GM18511 (cell line): ENCODE data around the gene USP6.
"Not testable (repeated sequence)": the region's sequence is repeated elsewhere in the genome, so short reads cannot be mapped to it uniquely, and the experiment has no call there.

Source experiments
- ATAC-seq: cut with Tn5 transposase; IDR thresholded peaks from one replicate; pipeline ENCODE4 v1.9.1; 2021; ENCODE audit warnings: mild to moderate bottlenecking, moderate library complexity; ENCODE audit not compliant: unreplicated experiment

The USP6 gene

GRCh38 chr17:5115673-5116651 is at the start of gene USP6:
USP6 (plus strand) TSS chr17:5116032; CDS start chr17:5130368, 14,336 bp downstream.
- no peak for ATAC-seq

GRCh38 chr17:5068236-5068635 is 47.6 kb upstream of the USP6 start:
- no peak for ATAC-seq

GRCh38 chr17:5069724-5070123 is 46.1 kb upstream of the USP6 start:
- no peak for ATAC-seq

GRCh38 chr17:5075472-5075871 is 40.4 kb upstream of the USP6 start:
- ATAC-seq, result not testable (repeated sequence)

- ATAC-seq, result not testable (repeated sequence)
Measured at GRCh38 chr17:5077275-5077674, 38.6 kb upstream of the USP6 start.

GRCh38 chr17:5077781-5078105 is 38.1 kb upstream of the USP6 start:
- ATAC-seq, result no peak

GRCh38 chr17:5078106-5079028 is 37.5 kb upstream of the USP6 start, which contains the start of gene ZFP3:
ZFP3 (plus strand) TSS chr17:5078467; CDS start chr17:5091505, 13,038 bp downstream.
- ATAC-seq, result peak; percentile 75

GRCh38 chr17:5080591-5080990 is 35.2 kb upstream of the USP6 start:
- ATAC-seq, result no peak

- ATAC-seq, result no peak
Measured at GRCh38 chr17:5092218-5093010, 23.4 kb upstream of the USP6 start.

GRCh38 chr17:5096731-5097100 is 19.1 kb upstream of the USP6 start:
- no peak for ATAC-seq

GRCh38 chr17:5097101-5097834 is 18.6 kb upstream of the USP6 start:
- ATAC-seq, result no peak

GRCh38 chr17:5099271-5099670 is 16.6 kb upstream of the USP6 start:
- no peak for ATAC-seq

GRCh38 chr17:5100832-5101231 is 15.0 kb upstream of the USP6 start:
- no peak for ATAC-seq

- ATAC-seq, result no peak
Measured at GRCh38 chr17:5110816-5111215, 5.0 kb upstream of the USP6 start.

- peak; percentile 86 for ATAC-seq
Measured at GRCh38 chr17:5111402-5112204, 4.2 kb upstream of the USP6 start, which contains the start of gene ZNF232. ZNF232 (minus strand) TSS chr17:5111878; CDS start chr17:5111822, 56 bp downstream.

GRCh38 chr17:5118219-5118618 is 2.4 kb downstream of the USP6 start:
- no peak for ATAC-seq

- no peak for ATAC-seq
Measured at GRCh38 chr17:5120036-5120435, 4.2 kb downstream of the USP6 start.

- not testable (repeated sequence) for ATAC-seq
Measured at GRCh38 chr17:5120436-5121185, 4.8 kb downstream of the USP6 start.
